Activated CD4-positive, alpha-beta T cell treated with anti-CD3 and anti-CD28 coated beads, Interleukin-2, amount 50 U/mL, for 16 hours (primary cell): ENCODE measurements around the gene MPPED2.

Experiments used
- DNase-seq: peaks from one replicate; pipeline ENCODE4 v3.0.0-alpha.2; 2020

The MPPED2 gene

GRCh38 chr11:30526558-30526957, 59.6 kb downstream of the MPPED2 start:
- DNase-seq = no peak

- DNase-seq = no peak
Observed at GRCh38 chr11:30522536-30523243, 63.5 kb downstream of the MPPED2 start.

GRCh38 chr11:30521297-30522071, 64.7 kb downstream of the MPPED2 start:
- no peak for DNase-seq

- DNase-seq = no peak
Observed at GRCh38 chr11:30513087-30513486, 73.1 kb downstream of the MPPED2 start.

- no peak for DNase-seq
Observed at GRCh38 chr11:30511408-30511807, 74.7 kb downstream of the MPPED2 start.

GRCh38 chr11:30510750-30511149, 75.4 kb downstream of the MPPED2 start:
- no peak for DNase-seq

- DNase-seq = no peak
Observed at GRCh38 chr11:30509364-30509763, 76.8 kb downstream of the MPPED2 start.

- DNase-seq = no peak
Observed at GRCh38 chr11:30508594-30508993, 77.6 kb downstream of the MPPED2 start.

GRCh38 chr11:30505603-30506002, 80.5 kb downstream of the MPPED2 start:
- DNase-seq = no peak

- DNase-seq = no peak
Observed at GRCh38 chr11:30504468-30504867, 81.7 kb downstream of the MPPED2 start.

GRCh38 chr11:30503156-30503555, 83.0 kb downstream of the MPPED2 start:
- no peak for DNase-seq

GRCh38 chr11:30502305-30502704, 83.8 kb downstream of the MPPED2 start:
- no peak for DNase-seq

- DNase-seq = no peak
Observed at GRCh38 chr11:30501744-30502143, 84.4 kb downstream of the MPPED2 start.

GRCh38 chr11:30499940-30500339, 86.2 kb downstream of the MPPED2 start:
- no peak for DNase-seq

- DNase-seq = no peak
Observed at GRCh38 chr11:30497600-30497999, 88.6 kb downstream of the MPPED2 start.

GRCh38 chr11:30496935-30497334, 89.2 kb downstream of the MPPED2 start:
- DNase-seq = no peak

- no peak for DNase-seq
Observed at GRCh38 chr11:30495437-30495836, 90.7 kb downstream of the MPPED2 start.

GRCh38 chr11:30489511-30489910, 96.6 kb downstream of the MPPED2 start:
- no peak for DNase-seq

GRCh38 chr11:30489076-30489475, 97.1 kb downstream of the MPPED2 start:
- DNase-seq = no peak

- no peak for DNase-seq
Observed at GRCh38 chr11:30488304-30488998, 97.7 kb downstream of the MPPED2 start.

- DNase-seq = no peak
Observed at GRCh38 chr11:30487200-30487898, 98.8 kb downstream of the MPPED2 start.

GRCh38 chr11:30485756-30486155, 100.4 kb downstream of the MPPED2 start:
- no peak for DNase-seq

GRCh38 chr11:30485222-30485621, 100.9 kb downstream of the MPPED2 start:
- DNase-seq = no peak
